Measurements from ENCODE around the gene METRN.

Gene METRN

GRCh38 chr16:677316-678190 lies 37.4 kb upstream of the METRN start:
- intact Hi-C loops (cut with DNase I), result no loop called here
- DNase-seq, result no peak

- intact Hi-C loops (cut with DNase I), result no loop called here
- DNase-seq, result no peak
Observed at GRCh38 chr16:678209-678857, 36.6 kb upstream of the METRN start.

GRCh38 chr16:678858-679813 lies 35.8 kb upstream of the METRN start:
- intact Hi-C loops (cut with DNase I), result no loop called here
- DNase-seq, result peak in 5 of 10 donors; percentile 40 to 92 (median 43)

GRCh38 chr16:679814-680624 lies 34.9 kb upstream of the METRN start, which contains the start of gene STUB1:
Gene STUB1 (plus strand): TSS chr16:680410. CDS start chr16:680526, 116 bp downstream.
- intact Hi-C loops (cut with DNase I), result no loop called here
- DNase-seq, result peak; percentile 70 to 97 (median 82)

GRCh38 chr16:680625-680945 lies 34.3 kb upstream of the METRN start:
- DNase-seq, result no peak
- intact Hi-C loops (cut with DNase I), result no loop called here

- intact Hi-C loops (cut with DNase I), result no loop called here
- DNase-seq, result peak in 1 of 10 donors; percentile 75
Observed at GRCh38 chr16:680967-681745, 33.8 kb upstream of the METRN start.

GRCh38 chr16:681746-682427 lies 33.0 kb upstream of the METRN start:
- no peak for DNase-seq
- intact Hi-C loops (cut with DNase I), result no loop called here

- DNase-seq, result no peak
- intact Hi-C loops (cut with DNase I), result no loop called here
Observed at GRCh38 chr16:682493-683395, 32.2 kb upstream of the METRN start.

- intact Hi-C loops (cut with DNase I), result no loop called here
- no peak for DNase-seq
Observed at GRCh38 chr16:683396-684070, 31.4 kb upstream of the METRN start.

- DNase-seq, result peak; percentile 96 to 99 (median 98)
- intact Hi-C loops (cut with DNase I), result no loop called here
Observed at GRCh38 chr16:684071-684794, 30.7 kb upstream of the METRN start, which contains the start of gene JMJD8. Gene JMJD8 (minus strand): TSS chr16:684334. CDS start chr16:684319, 15 bp downstream.

GRCh38 chr16:684961-685696 lies 29.8 kb upstream of the METRN start:
- intact Hi-C loops (cut with DNase I), result no loop called here
- DNase-seq, result peak in 1 of 10 donors; percentile 70

GRCh38 chr16:685967-686366 lies 29.0 kb upstream of the METRN start:
- peak in 1 of 10 donors; percentile 79 for DNase-seq
- intact Hi-C loops (cut with DNase I), result no loop called here

GRCh38 chr16:686459-687260 lies 28.3 kb upstream of the METRN start:
- intact Hi-C loops (cut with DNase I), result no loop called here
- peak in 1 of 10 donors; percentile 71 for DNase-seq

GRCh38 chr16:687499-687898 lies 27.4 kb upstream of the METRN start:
- intact Hi-C loops (cut with DNase I), result no loop called here

More at GRCh38 chr16:687499-687898, 27.4 kb upstream of the METRN start:
- DNase-seq, result no peak
